Endothelial cell of umbilical vein (primary cell): ENCODE data around the gene C20orf141. TPM values are rescaled to one million over a fixed set of nuclear protein-coding genes. Genes with fewer than 3 reads are reported as not detected.

Experiments
- BruUV-seq: library from RNA; stranded (reverse); fragments of 400-500 nt; replicated peaks from 2 replicates; lab custom pipeline; 2021; lab: Mats Ljungman, UMichigan
- CTCF ChIA-PET: fragments of 300-600, 350-600 bp; sonication (Branson Sonifier 250); formaldehyde crosslinking; loops from one replicate; lab custom pipeline; 2021; ENCODE audit warnings: antibody characterized with exemption, inconsistent platforms; lab: Charles Lee
- POLR2A ChIA-PET: fragments of 300-600, 350-600 bp; sonication (Branson Sonifier 250); formaldehyde crosslinking; loops from one replicate; lab custom pipeline; 2021; ENCODE audit warnings: antibody characterized with exemption, inconsistent platforms; lab: Charles Lee
- DNase-seq: peaks from one replicate; pipeline ENCODE4 v3.0.0-alpha.2; 2011; ENCODE audit warnings: low read depth, low spot score
- FAIRE-seq: peaks from 2 replicates; lab custom pipeline; 2011; peaks lifted over from hg19 to GRCh38; lab: Jason Lieb, UNC
- H2AFZ ChIP-seq: 2 replicates; pipeline ENCODE4 v1.6.0; 2012; ENCODE audit warnings: low read depth, low read length, control low read depth, inconsistent platforms
- H3K27ac ChIP-seq: 2 replicates; pipeline ENCODE4 v1.5.1; 2011; ENCODE audit warnings: low read depth, mild to moderate bottlenecking, control low read depth, low read length, moderate library complexity; ENCODE audit not compliant: insufficient read depth
- H3K27me3 ChIP-seq, 2 experiments: 2 replicates each; pipeline versions ENCODE4 v1.6.0 to v1.6.1; 2011; ENCODE audit warnings: low read length in 2 of 2, mixed read lengths in 1 of 2; ENCODE audit not compliant: control insufficient read depth in 2 of 2, insufficient read depth in 2 of 2
- H3K36me3 ChIP-seq, 2 experiments: 2 replicates in 1 of 2; 3 replicates in 1 of 2; pipeline ENCODE4 v1.5.1; 2011; ENCODE audit warnings: low read length in 2 of 2, mild to moderate bottlenecking in 1 of 2, moderate library complexity in 1 of 2; ENCODE audit not compliant: control insufficient read depth in 2 of 2, insufficient read depth in 2 of 2; ENCODE audit errors: extremely low read depth in 1 of 2
- H3K4me1 ChIP-seq: 3 replicates; pipeline ENCODE4 v1.5.1; 2011; ENCODE audit warnings: mild to moderate bottlenecking, low read length; ENCODE audit not compliant: control insufficient read depth, insufficient read depth; ENCODE audit errors: extremely low read depth
- H3K4me2 ChIP-seq: 2 replicates; pipeline ENCODE4 v1.6.1; 2011; ENCODE audit warnings: low read length, control low read depth, mixed read lengths; ENCODE audit not compliant: insufficient read depth
- H3K4me3 ChIP-seq, 3 experiments: fragments of 200-600 bp in 1 of 3; sonication (generic), shearing (Covaris generic) in 1 of 3; replicated peaks in 1 of 3; 2 replicates each; pipeline ENCODE4 v1.5.1; 2011 to 2016; ENCODE audit warnings: control low read depth in 3 of 3, low read length in 3 of 3, mild to moderate bottlenecking in 2 of 3, inconsistent platforms in 1 of 3, low read depth in 1 of 3, moderate library complexity in 1 of 3; ENCODE audit not compliant: insufficient read depth in 1 of 3
- H3K79me2 ChIP-seq: 2 replicates; pipeline ENCODE4 v1.6.0; 2012; ENCODE audit warnings: low read length, inconsistent platforms; ENCODE audit not compliant: control insufficient read depth, insufficient read depth
- H3K9ac ChIP-seq: replicated peaks from 2 replicates; pipeline ENCODE3; 2011; ENCODE audit warnings: low read length, control low read depth; ENCODE audit not compliant: insufficient read depth; ENCODE audit errors: extremely low read depth
- H3K9me1 ChIP-seq: replicated peaks from 3 replicates; pipeline ENCODE4 v1.6.0; 2011; ENCODE audit warnings: mild to moderate bottlenecking, low read length; ENCODE audit not compliant: control insufficient read depth, insufficient read depth; ENCODE audit errors: extremely low read depth
- H3K9me3 ChIP-seq: replicated peaks from 2 replicates; pipeline ENCODE4 v1.5.1; 2012; ENCODE audit warnings: low read length, inconsistent platforms; ENCODE audit not compliant: control insufficient read depth, insufficient read depth
- H4K20me1 ChIP-seq: replicated peaks from 2 replicates; pipeline ENCODE3; 2011; ENCODE audit warnings: mild to moderate bottlenecking, low read length; ENCODE audit not compliant: control insufficient read depth, insufficient read depth; ENCODE audit errors: extremely low read depth
- EZH2 ChIP-seq: IDR thresholded peaks from 2 replicates; pipeline ENCODE4 v1.6.1; 2012; ENCODE audit warnings: borderline replicate concordance, low read depth, mild to moderate bottlenecking, moderate library complexity, low read length, inconsistent platforms; ENCODE audit not compliant: severe bottlenecking
- GATA2 ChIP-seq: IDR thresholded peaks from 2 replicates; pipeline ENCODE4 v1.7.0; 2011; ENCODE audit warnings: low read depth, mild to moderate bottlenecking, moderate library complexity, mixed read lengths, low read length; ENCODE audit not compliant: insufficient read length, insufficient read depth
- JUN ChIP-seq: IDR thresholded peaks from 2 replicates; pipeline ENCODE4 v1.6.1; 2011; ENCODE audit warnings: borderline replicate concordance, low read depth; ENCODE audit not compliant: insufficient read length, insufficient read depth
- MAX ChIP-seq: IDR thresholded peaks from 2 replicates; pipeline ENCODE4 v1.6.1; 2011; ENCODE audit not compliant: insufficient read depth, insufficient read length
- MYC ChIP-seq: IDR thresholded peaks from one replicate; pipeline ENCODE4 v1.6.1; 2011; ENCODE audit warnings: mild to moderate bottlenecking, low read depth, low read length
- POLR2A ChIP-seq: IDR thresholded peaks from 2 replicates; pipeline ENCODE4 v1.6.1; 2012; ENCODE audit warnings: low read depth, mild to moderate bottlenecking, control low read depth, low read length
- dilution Hi-C: fragments of 300-500 bp; cut with MboI; formaldehyde crosslinking; loops from one replicate; pipeline ENCODE4 v1.15.0; 2019; ENCODE audit warnings: low sequenced_read_pairs; ENCODE audit not compliant: extremely low pct_ligation_motif_present
- intact Hi-C: fragments of 100-400 bp; cut with micrococcal nuclease; formaldehyde crosslinking; loops from one replicate; pipeline ENCODE4 v1.10.0; 2022
- polyA plus RNA-seq, 4 experiments: library from polyadenylated mRNA; depleted of rRNA in 3 of 4; stranded (reverse) in 3 of 4; unstranded in 1 of 4; fragments of >200 nt; gene quantifications; 2 replicates each; pipeline versions ENCODE4 v1.2.1 to v1.2.3, GENCODE V29; 2011 to 2012; ENCODE audit warnings: missing spikeins in 1 of 4
- total RNA-seq: library from RNA; stranded (reverse); gene quantifications from 2 replicates; pipeline ENCODE4 v1.2.3, GENCODE V29; 2021
- TF ChIP-seq, protein P1 (sequence below), 2 donors: IDR thresholded peaks; 1 replicate in 1 of 2; 2 replicates in 1 of 2; pipeline ENCODE4 v1.5.1; 2011; ENCODE audit warnings: low read length in 2 of 2, mild to moderate bottlenecking in 2 of 2, moderate library complexity in 2 of 2, control low read depth in 1 of 2, inconsistent platforms in 1 of 2, low read depth in 1 of 2; ENCODE audit not compliant: insufficient read depth in 1 of 2; ENCODE audit errors: extremely low read depth in 1 of 2

C20orf141 gene
- total and polyA plus RNA-seq, 2 donors (not counting 3 experiments of a cell fraction or from before 2014, with no cell fraction given): not detected

DNA sequence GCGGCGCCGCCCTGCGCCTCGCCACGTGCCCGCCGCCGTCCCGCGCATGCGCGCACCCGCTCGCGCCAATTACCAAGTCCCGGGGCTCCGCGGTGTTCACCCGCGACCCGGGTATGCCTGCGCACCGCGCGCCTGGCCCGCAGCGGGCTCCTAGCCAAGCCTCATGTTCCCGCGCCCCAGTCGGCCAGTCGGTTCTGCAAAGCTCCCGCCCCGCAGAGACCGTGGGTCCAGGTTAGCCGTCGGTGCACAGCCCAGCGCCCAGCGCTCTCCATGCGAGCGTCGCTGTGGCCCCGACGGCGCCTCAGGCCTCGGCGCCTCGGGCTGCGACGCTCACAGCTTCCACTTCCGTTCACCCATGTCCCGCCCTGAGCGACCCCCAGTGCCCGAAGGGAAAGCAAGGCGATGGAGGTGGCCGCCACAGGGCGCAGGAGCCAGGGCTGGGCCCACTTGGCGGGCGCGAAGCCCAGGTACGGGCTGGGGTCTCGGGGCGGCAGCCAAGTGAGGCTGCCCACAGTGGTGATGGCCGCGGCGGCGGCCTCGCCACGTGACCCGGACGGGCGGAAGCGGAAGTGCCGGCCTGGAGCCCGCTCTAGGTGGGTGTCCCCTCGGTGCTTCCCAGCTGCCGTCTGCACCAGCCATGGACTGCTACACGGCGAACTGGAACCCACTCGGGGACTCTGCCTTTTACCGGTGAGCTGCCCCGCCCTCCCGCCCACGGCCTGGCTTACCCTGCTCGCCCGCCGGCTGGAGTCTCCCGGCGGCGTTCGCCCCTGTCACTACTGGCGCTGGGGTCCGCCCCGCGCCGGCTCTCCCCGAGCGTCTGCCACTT is 25.6 kb downstream of the C20orf141 start, which contains the start of the genes PCED1A and VPS16:
Gene PCED1A, minus strand, starts transcription at position 518 of the 829 bp plus-strand sequence. CDS start 743 bp downstream, outside the sequence.
Gene VPS16, plus strand, starts transcription at position 608 of the 829 bp plus-strand sequence. Its CDS starts 30 bp downstream, at position 638.
- H4K20me1 ChIP-seq: no peaks in the 10 kb centered on the region
- H3K36me3 ChIP-seq: peaks cover 0 to 2% of the 10 kb centered on the region in 2 experiments
- peak within 1 kb of the TSS; percentile 80 to 92 (median 81) for H3K4me3 ChIP-seq
- CTCF ChIA-PET: interaction anchor here (1.2 to 2.4 kb wide), 3 partner anchors 11 to 88 kb away, joined by 3 to 15 read pairs (median 4); no protein-coding TSS in a partner anchor
- peak; percentile 79 for FAIRE-seq
- dilution Hi-C loops: no loop called here
- H3K4me1 ChIP-seq: peaks cover 4% of the 10 kb centered on the region
- H3K4me2 ChIP-seq: peak within 1 kb of the TSS; percentile 94
- peak; percentile 48 for TF ChIP-seq MYC
- TF ChIP-seq EZH2: no peak
- peak; percentile 90 for TF ChIP-seq MAX
- TF ChIP-seq JUN: no peak
- TF ChIP-seq, protein P1, sequence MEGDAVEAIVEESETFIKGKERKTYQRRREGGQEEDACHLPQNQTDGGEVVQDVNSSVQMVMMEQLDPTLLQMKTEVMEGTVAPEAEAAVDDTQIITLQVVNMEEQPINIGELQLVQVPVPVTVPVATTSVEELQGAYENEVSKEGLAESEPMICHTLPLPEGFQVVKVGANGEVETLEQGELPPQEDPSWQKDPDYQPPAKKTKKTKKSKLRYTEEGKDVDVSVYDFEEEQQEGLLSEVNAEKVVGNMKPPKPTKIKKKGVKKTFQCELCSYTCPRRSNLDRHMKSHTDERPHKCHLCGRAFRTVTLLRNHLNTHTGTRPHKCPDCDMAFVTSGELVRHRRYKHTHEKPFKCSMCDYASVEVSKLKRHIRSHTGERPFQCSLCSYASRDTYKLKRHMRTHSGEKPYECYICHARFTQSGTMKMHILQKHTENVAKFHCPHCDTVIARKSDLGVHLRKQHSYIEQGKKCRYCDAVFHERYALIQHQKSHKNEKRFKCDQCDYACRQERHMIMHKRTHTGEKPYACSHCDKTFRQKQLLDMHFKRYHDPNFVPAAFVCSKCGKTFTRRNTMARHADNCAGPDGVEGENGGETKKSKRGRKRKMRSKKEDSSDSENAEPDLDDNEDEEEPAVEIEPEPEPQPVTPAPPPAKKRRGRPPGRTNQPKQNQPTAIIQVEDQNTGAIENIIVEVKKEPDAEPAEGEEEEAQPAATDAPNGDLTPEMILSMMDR (IDR thresholded peaks at IDR 0.05; ENCODE audit: extremely low read depth in 1 of 2, insufficient read depth in 1 of 2, low read depth in 1 of 2, low read length in 2 of 2): no peak
- peak; percentile 42 for TF ChIP-seq POLR2A
- TF ChIP-seq GATA2: no peak
- H2AFZ ChIP-seq: peak within 1 kb of the TSS; percentile 97
- peak within 1 kb of the TSS; percentile 56 for H3K9ac ChIP-seq
- peaks cover 3% of the 10 kb centered on the region for H3K79me2 ChIP-seq
- POLR2A ChIA-PET: no interaction called here
- intact Hi-C loops: loop anchor here (2.0 kb wide), 1 partner anchor 32 kb away; the partner anchor contains the start of gene PTPRA
- peak; percentile 79 for DNase-seq
- no peaks in the 10 kb centered on the region for H3K9me3 ChIP-seq
- H3K9me1 ChIP-seq: no peaks in the 10 kb centered on the region
- no TSS peak for BruUV-seq
- H3K27me3 ChIP-seq: no peaks in the 10 kb centered on the region
- peak within 1 kb of the TSS; percentile 65 for H3K27ac ChIP-seq
